DLD1 (cell line): Measurements from ENCODE around the gene AATF.
"Not testable (repeated sequence)": the region's sequence is repeated elsewhere in the genome, so short reads cannot be mapped to it uniquely, and the experiment has no call there.

ENCODE experiments used
- in situ Hi-C: cut with HindIII; loops from 2 replicates; pipeline ENCODE4 v1.10.0; 2017; ENCODE audit warnings: low sequenced_read_pairs

The AATF gene

DNA sequence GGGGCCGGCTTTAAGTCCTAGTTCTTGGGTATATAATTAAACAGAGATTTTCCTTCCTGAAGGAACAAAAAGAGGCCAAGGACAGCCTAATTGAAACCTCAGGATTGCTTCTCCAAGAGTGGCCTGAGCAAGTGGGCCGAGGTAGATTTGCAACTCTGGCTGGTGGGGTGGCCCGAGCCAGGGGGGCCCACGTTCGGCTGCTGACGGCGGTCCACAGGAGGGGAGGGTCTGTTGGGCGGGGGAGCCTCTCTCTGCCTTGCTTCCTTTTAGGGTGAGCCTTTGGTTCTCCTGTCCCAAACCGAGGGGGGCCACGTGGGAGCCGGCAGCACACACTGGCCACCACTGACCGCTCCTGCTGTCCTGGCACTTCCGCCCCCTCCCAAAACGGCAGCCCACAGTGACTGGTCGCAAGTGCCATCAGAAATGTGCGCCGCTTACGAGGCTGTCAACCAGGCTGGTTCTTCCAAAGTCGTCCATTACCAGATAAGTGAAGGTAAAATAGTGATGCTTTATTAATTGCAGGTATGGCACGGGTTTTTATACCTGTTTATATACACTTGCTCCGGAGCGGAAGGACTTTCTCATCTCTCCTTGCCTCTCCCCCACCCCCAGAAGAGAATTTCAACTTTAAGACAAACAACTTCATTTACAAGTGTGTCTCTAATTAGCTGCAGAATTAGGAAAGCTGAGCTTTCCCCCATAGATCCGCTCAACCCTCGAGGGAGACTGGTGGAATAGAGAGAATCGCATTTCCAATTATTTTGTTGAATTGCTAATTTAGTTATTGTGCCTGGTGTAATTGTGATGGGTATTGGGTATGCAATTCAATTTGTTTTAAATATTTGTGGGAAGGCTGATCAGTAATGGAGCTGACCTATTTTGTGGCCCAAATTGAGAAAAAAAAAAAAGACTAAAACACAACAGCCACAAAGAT lies 117.8 kb downstream of the AATF start:
- in situ Hi-C loops, result no loop called here

DNA sequence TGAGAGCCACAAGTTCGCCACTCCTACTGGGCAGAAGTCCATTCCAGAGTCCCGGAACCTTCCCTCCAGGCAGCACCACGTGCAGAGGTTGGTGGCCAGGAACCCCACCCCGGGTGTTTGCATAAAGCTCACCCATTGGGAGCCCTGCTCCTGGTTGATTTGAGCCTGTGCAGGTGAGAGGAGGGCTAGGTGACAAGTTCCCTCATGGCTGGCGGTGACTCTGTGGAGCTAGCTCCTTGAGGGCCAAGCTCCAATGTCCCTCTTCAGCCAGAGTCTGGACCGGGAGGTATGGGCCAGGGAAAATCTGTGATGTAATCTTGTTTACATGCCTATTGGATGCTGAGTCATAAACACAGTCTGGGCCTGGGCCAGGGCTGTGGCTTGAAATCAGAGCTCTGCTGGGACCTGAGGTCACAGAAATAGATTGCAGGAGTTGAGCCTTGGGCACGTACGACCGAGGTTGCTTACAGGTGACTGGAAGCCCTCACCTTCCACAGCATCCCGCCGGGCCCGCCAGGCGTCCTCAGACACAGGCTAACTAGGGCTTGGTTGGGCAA lies 118.9 kb downstream of the AATF start:
- in situ Hi-C loops, result no loop called here

- in situ Hi-C loops, result no loop called here
These were observed 119.5 kb downstream of the AATF start for GRCh38 chr17:37068266-37068665.

GRCh38 chr17:37069087-37069486 lies 120.3 kb downstream of the AATF start:
- in situ Hi-C loops, result no loop called here

DNA sequence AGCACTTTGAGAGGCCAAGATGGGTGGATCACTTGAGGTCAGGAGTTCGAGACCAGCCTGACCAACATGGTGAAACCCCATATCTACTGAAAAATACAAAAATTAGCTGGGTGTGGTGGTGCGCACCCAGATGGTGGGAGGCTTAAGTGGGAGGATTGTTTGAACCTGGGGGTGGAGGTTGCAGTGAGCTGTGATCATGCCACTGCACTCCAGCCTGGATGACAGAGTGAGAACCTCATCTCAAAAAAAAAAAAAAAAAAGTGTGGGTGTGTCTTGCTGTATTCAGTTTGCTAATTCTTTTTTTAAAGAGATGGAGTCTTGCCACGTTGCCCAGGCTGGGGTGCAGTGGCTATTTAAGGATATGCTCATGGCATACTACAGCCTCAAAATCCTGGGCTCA lies 124.7 kb downstream of the AATF start:
- in situ Hi-C loops, result not testable (repeated sequence)

- in situ Hi-C loops, result no loop called here
These were observed 130.4 kb downstream of the AATF start for GRCh38 chr17:37079065-37079708.

DNA sequence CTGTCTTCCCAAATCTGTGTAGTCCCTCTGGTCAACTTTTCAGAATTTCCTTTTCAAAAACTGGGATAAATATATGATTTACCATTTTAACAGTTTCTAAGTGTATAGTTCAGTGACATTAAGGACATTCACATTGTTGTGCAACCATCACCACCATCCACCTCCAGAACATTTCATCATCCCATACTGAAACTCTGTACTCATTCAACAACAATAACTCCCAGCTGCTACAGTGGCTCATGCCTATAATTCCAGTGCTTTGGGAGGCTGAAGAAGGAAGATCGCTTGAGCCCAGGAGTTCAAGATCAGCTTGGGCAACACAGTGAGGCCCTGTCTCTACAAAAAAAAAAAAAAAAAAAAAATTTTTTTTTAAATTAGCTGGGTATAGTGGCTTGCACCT lies 131.0 kb downstream of the AATF start:
- in situ Hi-C loops, result no loop called here

DNA sequence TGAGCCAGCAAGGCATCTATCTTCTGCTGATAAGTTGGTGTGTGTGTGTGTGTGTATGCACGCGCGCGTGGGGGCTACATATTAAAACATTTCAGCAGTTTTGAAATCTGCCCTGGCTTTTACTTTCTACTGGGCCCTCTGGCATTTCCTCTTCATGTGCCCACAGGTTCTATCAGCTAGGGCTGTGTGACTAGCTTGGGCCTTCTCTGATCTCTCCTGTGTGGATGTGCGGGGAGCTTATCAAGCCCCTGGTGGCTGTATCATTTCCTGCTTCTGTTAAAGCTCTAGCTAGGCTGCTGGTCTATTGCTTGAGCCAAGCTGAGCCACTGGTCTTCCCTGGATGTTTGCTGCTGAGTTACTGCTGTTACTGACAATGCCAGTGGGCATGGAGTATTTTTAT lies 132.5 kb downstream of the AATF start:
- in situ Hi-C loops, result no loop called here

DNA sequence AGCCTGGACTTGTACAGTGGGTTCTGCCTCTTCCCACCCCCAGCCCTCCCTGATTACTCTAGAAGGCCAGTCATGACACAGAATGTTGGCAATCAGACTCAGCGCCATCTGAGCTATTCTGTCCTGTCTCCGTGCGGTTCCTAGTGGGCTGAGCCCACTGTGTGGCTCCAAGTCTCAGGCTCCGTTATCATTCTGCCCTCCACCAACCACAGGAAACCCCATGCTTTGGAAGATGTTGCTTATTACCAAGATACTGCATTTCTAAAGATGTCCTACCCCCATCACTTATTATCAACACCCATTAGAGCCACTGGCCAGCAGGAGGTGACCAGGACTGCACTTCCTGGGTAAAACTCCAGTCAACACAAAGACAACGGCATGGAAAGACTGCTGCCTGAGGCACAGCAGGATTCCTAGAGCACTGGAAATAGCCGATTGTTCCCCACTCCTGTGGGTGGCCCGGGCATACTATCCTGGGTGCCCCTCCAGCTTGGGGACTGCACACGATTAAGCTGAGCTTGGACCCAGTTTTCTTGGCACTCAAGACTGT lies 133.6 kb downstream of the AATF start:
- in situ Hi-C loops, result no loop called here

- in situ Hi-C loops, result no loop called here
These were observed 134.2 kb downstream of the AATF start for GRCh38 chr17:37082985-37083384.

- in situ Hi-C loops, result no loop called here
These were observed 134.7 kb downstream of the AATF start for GRCh38 chr17:37083456-37083855.

- in situ Hi-C loops, result no loop called here
These were observed 135.6 kb downstream of the AATF start for GRCh38 chr17:37084372-37084771.

- in situ Hi-C loops, result no loop called here
These were observed 137.6 kb downstream of the AATF start for GRCh38 chr17:37086334-37086733.

- in situ Hi-C loops, result no loop called here
These were observed 138.2 kb downstream of the AATF start for GRCh38 chr17:37086948-37087347.

- in situ Hi-C loops, result no loop called here
These were observed 138.9 kb downstream of the AATF start for GRCh38 chr17:37087683-37088082.

- in situ Hi-C loops, result no loop called here
These were observed 139.7 kb downstream of the AATF start for GRCh38 chr17:37088459-37088858.

GRCh38 chr17:37088913-37089312 lies 140.2 kb downstream of the AATF start:
- in situ Hi-C loops, result no loop called here

- in situ Hi-C loops, result no loop called here
These were observed 141.2 kb downstream of the AATF start for GRCh38 chr17:37089956-37090355.

DNA sequence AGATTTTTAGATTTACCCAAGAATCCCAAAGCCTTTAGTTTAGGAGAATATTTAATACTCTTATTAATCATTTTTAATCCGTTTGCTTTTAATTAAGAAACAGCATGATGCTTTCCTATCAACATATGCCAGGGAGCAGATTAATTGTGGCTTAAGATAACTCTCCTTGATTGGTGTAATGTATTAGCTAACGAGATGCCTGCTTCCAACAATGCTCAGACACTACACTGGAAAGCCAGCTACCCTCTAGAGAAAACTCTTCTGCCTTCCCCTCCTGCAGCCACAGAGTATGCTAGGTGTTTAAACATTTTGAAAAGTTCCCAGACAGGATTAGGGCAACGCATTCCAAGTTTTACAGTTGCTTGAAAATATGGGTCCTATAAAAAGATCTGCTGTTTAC lies 142.2 kb downstream of the AATF start:
- in situ Hi-C loops, result no loop called here

- in situ Hi-C loops, result no loop called here
These were observed 143.3 kb downstream of the AATF start for GRCh38 chr17:37092071-37092470.

- in situ Hi-C loops, result no loop called here
These were observed 143.9 kb downstream of the AATF start for GRCh38 chr17:37092701-37093100.

DNA sequence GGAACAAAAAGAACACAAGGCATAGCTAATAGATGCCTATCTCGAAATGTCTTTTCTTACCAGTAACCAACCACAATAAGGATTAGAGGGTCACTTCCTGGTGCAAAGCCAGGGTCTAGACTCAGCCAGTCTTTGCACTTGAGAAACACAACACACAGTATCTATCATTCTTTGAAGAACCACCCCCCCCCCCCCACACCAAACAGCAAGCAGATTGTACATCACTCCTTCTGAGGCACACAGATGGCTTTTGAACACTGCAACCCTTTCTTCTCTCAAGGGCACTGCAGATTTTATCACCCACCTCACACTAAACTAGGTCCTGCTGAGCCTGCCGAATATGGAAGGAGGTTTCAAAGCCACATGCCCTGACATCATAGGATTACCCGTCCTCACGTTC lies 145.6 kb downstream of the AATF start:
- in situ Hi-C loops, result no loop called here
